Stimulated activated CD4-positive, alpha-beta T cell treated with anti-CD3 and anti-CD28 coated beads, Interleukin-1b, Interleukin-23, amount 100 ng/mL, for 1 hour (primary cell): Measurements from ENCODE around the gene PIP4K2A.

Experiments used
- DNase-seq, 2 donors: peaks; one replicate each; pipeline ENCODE4 v3.0.0-alpha.2; 2020; ENCODE audit warnings: low read depth in 2 of 2

The PIP4K2A gene

DNA sequence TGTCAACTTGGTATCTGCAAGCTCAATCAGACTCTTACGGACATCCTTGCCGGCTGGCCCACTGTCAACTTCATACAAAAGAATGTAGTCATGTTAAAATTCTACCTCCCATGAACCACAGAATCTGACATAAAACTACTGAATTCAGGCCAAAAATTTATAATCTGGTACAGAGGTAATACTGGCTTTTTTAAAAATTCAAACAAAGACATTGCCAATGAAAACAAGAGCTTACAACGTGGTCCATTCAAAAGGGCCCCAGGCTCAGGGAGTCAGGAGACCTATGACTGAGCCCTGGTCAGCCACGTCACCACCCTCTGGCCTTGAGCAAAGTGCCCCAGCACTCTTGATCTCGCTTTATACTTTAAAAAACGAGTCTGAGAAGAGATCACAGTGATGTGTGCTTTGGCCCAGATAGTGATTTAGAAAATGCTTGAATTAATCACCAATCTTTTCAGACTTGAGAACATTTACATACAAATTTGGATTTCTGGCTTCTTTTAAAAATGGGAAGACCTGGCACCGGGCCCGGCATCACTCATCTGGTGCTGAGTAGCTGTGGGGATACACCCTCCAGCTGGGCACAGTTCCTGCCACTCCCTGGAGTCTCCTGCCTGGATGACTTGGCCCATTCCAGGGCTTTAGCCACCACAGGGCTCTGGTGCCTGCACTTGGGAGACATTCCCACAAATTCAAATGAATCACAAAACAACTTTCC, 94.1 kb downstream of the PIP4K2A start:
- DNase-seq = no peak

DNA sequence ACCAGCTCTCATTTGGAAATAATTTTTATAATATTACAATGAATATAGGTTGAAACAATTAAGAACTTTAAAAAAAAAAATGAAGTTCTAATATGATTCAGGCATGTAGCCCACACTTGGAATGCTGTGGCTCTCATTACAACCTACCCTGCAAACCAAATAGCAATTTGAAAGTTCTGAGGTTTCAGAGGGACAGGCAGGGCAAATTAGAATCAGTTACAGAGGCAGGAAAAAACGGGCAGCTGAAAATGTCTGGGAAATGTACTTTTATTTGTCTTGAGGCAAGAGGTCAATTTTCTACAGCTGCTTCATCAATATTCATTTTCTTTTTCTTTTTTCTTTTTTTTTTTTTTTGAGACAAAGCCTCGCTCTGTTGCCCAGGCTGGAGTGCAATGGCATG, 95.3 kb downstream of the PIP4K2A start:
- DNase-seq = no peak

DNA sequence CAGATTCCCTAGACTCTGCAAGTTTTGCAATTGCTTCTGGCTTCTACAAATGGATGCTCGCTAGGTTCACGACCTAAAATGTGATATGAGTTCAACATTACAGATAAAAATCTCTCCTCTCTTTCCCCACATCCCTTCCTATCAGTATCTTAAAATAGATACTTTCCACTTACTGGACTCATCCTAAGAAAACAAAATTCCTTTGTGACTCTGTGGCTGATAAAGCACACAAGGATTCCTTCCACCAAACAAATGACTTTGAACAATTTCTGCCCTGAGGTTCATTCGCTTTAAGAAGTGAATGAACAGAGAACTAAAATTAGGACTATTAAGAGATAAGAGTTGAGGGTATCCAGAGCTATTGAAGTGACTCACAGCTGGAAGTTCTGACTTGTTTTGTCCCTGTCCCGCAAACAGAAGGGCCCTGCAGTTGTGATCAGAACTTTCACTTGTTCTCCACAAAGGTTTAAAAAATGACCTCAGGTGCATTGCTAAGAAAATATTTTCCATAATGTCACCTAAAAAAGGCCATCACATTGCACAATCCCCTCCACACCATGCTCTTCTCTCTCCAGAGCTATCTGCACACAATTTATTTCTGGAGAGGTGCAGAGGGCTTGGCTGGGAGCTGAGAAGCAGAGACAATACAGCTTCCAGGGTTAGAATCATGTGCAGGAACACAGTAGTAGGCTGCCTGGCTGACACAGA, 96.1 kb downstream of the PIP4K2A start:
- DNase-seq = no peak

DNA sequence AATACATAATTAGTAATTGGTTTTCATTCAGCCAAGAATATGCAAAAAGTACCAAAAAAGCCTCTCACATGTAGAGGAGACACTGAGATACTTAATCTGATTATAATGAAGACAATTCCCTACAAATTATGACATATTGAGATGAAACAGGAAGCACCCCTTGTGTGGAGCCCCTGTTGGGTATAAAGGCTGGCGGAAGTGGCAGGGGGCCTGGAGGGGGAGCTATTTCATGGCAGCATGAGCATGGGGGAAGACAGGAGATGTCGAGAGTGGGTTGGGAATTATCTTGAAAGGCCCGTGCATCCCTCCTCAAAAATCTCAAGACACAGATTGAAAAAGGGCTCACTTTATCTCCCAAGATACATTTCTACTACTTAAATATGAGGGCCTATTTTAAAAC, 96.9 kb downstream of the PIP4K2A start:
- DNase-seq = no peak

DNA sequence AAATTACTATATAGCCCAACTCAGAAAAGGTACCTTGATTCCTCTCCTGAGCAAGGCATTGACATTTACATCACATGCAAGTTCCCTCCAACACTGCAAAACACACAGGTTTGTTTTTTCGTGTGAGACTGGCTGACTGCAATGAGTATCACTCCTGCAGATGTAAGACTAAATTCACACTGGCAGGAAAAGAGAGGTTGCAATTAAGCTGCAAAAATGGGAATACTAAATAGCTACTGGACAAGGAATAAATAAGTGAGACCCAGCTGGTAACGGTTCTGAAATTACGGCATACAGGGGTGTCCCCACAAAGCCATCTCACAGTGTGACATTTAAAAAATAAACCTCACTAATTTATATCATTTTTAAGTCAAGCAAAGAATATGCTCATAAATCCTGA, 97.3 kb downstream of the PIP4K2A start:
- no peak for DNase-seq

DNA sequence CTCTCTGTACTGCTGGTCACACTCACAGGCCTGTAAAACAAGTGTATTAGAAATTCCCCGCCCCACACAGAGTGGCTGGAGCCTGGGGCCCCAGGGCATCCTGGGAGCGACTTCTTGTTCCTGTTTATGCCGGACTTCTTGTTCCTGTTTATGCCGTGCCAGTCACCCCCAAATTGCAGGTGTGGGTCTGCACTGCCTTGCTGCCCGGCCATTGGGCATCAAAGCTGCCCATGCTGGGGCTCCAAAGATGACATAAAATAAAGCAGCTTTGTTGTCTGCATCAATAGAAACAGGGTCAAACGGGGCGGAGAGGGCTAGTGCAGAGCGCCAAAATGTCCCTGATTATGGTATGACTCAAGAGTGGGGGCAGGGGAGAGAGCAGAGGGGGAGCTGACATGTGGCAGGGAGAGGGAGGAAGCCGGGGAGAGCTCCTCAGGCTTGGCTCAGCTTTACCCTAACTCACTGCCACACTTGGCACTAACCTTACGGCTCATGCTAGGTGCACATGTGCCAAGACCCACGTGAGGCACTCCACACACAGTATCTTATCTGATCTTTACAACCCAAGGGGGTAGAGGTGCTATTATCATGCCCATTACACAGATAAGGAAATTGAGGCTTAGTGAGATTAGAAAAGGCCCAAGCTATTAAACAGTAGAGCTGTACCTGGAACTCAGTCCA, 98.4 kb downstream of the PIP4K2A start:
- no peak for DNase-seq

DNA sequence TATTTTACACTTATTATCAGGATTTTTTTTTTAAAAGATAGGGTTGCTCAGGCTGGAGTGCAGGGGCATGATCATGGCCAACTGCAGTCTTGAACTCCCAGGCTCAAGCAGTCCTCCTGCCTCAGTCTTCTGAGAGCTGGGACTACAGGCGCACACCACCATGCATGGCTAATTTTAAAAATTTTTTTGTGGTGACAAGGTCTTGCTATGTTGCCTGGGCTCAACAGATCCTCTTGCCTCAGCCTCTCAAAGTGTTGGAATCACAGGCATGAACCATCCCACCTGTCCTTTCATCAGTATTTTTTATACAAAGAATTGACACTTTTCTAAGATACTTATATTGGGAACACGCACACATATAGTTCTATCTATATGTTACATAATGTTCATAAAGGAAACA, 99.3 kb downstream of the PIP4K2A start:
- DNase-seq = no peak

DNA sequence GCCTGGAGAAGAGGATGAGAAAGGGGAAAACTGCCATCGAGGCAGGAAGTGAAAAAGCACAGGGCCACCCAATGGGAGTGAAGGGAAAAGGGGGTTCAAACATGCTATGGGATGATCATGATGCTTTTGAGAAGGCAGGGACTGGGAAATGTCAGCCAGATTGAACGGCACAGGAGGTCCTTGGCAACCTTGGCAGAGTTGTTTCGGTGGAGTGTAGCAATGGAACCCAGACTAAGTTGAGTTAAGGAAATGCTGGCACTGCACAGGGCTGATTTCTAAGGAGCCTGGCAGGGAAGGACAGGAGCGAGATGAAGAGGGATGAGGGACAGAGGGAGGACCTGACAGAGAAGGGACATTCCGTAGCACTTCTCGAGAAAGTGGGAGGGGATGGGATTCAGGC, 101.4 kb downstream of the PIP4K2A start:
- no peak for DNase-seq

DNA sequence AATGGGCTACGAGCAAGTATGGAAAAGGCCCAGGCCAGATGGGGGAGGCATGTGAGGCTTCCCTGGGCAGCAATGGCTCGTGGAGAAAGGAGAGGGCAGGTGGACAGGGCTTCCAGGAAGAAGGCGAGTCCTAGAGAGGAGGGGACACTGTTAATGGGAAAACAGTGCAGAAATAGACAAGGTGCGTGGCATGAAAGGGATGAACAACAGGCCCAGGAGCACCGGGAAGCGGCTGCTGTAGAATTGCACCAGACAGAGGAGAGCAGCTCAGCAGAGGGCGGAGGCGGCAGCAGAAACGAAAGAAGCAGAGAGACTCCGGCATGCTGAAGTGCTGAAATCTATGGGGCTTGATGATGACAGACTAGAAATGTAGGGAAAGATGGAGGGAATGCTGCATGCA, 102.1 kb downstream of the PIP4K2A start:
- DNase-seq = no peak

DNA sequence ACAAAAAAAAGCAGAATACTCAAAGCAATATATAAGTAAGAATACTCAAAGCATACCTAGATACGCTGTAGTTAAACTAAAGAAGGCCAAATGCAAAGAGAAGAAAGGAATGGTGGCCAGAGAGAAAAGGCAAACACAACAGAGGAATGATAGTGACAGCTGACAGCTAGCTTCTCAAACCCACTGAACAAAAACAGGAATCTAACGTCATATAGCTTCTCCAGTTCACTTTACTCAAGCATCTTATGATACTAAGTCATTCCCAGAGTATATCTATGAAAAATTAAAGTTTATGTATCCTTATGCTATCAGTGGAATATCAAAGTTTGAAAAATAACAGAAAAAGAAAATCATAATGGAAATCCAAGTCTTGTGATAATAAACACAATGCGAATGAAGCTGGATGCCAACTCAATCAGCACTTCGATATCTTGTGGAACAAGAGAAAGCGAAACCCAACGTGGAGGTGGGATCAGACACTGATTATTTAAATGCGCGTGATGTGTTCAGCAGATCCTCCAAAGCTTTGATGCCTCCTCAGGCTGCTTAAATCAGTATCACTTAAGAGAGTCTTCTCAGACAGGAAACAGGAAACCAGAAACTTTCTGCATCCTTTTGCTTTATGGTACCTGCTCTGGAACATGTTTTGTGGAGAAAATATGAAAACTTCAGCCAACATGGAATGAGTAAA, 102.8 kb downstream of the PIP4K2A start:
- DNase-seq = peak in 1 of 2 donors; percentile 43

DNA sequence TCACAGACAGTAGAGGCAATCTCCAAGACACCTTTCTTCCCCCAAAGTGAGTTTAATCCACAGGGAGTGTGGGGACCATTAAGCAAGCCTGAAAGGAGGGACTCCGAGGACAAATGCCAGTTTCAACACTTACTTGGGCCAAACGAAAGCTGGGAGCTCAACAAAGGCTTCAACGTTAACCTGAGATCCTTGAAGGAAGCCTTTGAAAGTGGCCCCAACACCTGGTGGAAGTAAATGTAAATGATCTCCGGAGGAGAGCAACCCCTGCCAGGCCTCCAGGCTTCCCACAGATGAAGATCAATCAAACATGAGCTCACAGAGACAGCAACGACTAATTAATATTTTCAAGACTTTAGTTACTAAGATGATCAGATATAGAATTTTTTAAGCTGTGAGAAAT, 103.8 kb downstream of the PIP4K2A start:
- DNase-seq = no peak

DNA sequence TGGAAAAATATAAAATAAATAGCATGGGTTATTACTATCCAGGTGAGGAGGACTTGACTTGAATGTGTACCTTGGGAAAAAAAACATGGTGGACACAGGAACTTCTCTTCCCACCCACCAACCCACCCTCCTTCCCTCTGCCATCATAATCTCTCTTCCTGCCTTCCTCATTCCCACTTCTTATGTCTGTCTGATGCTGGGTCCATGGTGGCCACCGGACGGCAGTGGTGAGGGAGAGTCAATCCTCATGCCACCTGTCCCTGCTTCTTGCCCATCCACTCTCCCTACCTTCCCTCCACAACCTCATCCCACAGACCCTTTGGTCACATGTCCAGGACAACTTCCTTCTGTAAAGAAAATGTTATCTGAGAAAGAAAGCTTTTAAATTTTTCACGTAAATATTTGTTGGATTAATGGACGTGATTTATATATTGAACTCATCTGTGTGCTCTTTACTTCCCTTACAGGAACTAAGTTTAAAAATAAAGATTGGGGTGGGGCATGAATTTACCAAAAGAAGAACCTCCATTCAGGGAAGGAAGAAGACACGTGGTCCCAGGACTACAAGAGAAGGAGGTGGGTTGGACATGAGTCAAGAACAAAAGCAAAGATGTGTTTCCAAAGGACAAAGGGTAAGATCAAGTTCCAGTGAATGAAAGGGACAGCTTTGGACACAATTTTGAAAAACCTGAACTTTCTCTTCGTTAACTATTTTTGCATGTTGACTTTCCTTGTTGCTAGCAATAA, 104.5 kb downstream of the PIP4K2A start:
- DNase-seq = no peak

DNA sequence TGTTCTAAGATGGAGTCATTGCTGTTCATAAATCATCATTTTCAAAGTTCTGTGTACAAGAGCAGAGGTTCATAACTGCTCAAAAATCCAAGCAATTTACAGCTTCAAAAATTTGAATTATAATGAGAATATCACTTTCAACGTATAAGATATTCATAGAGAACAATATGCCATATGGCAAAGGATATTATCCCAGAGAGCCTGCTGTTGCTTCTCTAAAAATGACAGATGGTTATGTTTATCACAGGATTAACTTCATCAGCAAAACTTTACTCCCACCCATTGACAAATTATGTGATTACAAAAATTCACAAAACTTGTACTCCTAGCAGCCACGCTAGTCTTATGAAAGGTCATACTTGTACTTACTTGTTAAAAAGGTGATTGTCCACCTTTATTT, 105.1 kb downstream of the PIP4K2A start:
- DNase-seq = no peak

DNA sequence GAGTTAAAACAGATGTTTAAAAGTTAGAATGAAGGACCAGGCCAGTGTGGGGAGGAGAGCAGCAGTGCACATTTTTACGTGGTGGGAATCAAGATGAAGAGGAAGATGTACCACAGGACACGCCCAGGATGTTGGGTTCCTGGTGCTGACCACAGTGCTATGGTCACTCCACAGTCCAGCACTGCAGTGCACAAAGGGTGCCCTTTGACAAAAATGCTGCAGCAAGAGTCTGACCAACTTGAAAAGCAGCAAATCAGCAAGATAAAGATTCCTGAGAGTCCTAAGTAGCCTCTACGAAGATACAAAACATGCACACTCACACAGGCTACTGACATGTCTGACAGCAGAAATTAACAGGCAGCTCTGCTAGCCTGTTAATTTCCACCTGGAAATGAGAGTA, 107.1 kb downstream of the PIP4K2A start:
- DNase-seq = no peak

DNA sequence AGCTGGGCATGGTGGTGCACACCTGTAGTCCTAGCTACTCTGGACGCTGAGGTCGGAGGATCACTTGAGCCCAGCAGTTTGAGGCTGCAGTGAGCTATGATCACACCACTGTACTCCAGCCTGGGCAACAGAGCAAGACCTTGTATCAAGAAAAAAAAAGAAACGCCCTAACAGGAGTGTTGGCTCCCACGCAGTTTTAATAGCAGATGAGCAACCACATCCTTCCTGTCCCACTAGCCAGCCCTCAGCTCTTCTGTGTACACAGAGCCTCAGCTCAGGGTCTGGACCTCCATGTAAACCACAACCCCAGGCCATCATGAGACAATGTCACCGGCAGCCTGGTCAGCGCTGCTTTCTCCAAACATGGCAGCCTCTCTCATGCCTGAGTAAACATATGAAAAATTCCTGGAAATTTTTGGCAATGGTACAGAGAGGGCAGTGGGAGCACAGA, 108.2 kb downstream of the PIP4K2A start:
- no peak for DNase-seq

DNA sequence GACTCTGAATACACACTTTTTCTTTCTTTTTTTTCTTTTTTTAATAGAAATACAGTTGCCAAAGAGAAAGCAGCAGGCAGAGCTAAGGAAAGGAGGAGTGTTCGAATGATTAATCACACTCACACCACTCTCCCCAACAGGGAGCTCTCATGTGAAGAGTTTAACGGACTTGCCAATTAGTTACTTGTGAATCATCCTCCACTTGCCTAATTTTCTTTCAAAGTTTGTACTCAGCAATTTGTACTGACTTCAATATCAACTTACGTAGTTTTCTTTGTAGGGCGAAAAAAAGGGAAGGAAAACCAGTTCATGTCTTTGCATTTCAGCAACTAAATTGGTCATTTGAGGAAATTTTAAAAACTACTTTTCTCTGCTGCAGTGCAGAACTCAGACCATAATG, 109.2 kb downstream of the PIP4K2A start:
- no peak for DNase-seq

DNA sequence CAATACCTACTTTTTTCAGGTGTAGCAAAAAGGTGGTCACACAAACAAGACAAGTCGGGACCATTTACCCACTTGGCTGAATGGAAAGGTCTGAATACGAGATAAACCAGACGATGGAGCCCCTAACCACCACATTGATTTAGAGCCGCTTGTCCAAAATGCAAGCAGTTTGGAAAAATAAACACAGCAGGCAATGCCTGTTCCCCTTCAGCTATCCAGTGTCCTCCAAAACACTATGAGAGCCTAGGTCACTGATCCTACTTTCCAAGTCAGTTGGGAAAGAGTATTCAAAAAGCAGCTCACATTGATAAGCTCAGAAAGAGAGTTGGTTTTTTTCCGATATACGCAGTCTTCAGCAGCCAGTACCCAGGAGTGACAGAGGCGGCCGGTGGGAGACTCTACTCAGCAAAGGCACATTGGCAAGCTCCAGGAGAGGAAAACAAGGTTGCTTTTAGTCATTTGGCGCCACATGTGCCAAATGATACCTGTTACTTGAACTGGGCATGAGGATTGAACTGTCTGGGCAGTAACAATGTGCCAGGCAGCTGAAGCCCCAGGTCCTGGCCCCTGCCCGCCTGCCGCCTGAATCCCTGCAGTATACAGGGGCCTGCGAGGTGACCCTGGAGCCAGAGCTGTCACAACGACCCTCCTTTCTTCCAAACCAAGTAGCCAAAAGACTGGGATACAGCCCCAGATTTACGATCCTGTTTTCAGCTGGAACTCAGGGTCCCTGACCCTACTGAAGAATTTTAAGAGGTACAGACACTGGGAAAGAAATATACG, 109.8 kb downstream of the PIP4K2A start:
- no peak for DNase-seq

DNA sequence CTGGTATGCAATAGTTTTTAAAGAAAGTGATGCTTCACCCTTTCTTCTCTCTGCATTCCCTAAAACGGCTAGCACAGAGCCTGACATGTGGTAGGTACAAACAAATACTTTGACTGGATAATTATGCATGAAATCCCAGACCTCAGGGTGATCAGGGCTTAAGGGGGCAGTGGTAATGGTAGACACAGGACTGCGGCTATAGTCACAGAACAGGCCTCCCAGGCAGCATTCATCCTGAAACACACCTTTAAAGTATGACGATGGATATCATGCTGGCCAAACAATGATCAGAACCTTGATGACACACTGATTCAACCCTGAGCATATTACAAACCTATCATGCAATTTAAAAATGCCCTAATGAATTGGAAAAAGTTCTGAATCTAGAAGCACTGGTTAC, 110.8 kb downstream of the PIP4K2A start:
- no peak for DNase-seq

DNA sequence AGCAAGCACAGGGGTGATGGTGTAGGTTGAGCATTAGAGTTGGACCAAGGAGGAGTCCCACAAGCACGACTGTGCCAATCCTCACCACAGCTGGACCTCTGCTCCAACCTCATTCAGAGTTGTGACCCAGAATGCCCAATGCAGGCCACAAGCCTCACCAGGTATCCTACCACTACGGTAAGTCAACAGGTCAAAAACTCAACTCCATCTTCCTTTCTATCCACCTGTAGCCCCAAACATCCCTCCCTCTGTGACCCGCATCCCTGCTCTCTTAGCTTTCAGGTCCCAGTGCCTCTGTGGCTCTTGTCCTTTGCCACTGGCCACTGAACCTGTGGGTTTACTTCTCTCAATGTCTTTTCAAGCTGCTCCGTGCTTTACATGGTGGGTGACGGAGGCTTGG, 112.8 kb downstream of the PIP4K2A start:
- DNase-seq = no peak

DNA sequence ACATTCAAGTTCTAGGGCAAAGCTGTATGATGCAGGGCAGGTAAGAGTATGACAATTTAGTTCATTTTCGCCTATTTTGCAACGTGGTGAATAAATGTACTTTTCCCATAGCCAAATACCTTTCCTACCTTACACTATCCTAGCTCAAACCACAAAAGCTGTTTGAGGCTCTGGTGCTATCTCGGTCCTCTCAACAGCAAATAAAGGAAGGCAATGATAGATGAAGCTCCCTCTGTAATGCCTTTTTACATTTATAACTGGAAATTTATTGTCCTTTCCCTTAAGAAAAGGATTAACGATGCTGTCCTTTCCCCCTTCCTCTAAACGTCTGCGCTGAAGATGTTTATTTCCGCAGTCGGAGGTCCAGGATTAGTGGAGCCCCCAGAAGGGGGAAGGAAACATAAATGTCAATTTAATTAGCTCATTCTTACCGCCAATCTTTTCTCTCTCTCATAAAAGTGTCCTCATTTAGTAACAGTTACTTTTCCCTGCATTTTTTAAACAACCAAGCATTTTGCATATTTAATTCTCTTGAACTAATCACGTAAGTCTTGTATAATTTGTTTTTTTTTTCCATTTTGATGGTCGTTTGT, 114.6 kb downstream of the PIP4K2A start:
- no peak for DNase-seq
